HG02840 (cell line): ENCODE measurements around the gene OR2S2.

Experiments
- ATAC-seq: cut with Tn5 transposase; IDR thresholded peaks from one replicate; pipeline ENCODE4 v1.9.1; 2021; ENCODE audit warnings: mild to moderate bottlenecking, moderate library complexity, moderate number of reproducible peaks; ENCODE audit not compliant: unreplicated experiment, low FRiP score

Gene OR2S2

DNA sequence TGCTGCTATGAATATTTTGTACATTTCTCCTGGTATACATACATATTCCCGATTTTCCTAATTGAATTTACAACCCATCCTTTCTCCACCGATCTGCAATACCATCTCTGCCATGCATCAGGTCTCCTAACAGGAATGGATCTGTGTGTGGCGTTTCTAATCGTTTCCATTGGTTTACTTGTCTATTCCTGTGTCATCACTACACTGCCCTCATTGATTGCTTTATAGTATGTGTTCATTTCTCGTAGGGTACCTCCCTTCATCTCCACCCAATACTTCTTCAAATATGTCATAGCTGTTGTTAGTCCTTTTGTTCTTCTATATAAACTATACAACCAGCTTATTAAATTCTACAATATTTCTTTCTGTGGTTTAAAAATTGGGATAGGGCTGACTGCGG is 7.1 kb upstream of the OR2S2 start:
- no peak for ATAC-seq

DNA sequence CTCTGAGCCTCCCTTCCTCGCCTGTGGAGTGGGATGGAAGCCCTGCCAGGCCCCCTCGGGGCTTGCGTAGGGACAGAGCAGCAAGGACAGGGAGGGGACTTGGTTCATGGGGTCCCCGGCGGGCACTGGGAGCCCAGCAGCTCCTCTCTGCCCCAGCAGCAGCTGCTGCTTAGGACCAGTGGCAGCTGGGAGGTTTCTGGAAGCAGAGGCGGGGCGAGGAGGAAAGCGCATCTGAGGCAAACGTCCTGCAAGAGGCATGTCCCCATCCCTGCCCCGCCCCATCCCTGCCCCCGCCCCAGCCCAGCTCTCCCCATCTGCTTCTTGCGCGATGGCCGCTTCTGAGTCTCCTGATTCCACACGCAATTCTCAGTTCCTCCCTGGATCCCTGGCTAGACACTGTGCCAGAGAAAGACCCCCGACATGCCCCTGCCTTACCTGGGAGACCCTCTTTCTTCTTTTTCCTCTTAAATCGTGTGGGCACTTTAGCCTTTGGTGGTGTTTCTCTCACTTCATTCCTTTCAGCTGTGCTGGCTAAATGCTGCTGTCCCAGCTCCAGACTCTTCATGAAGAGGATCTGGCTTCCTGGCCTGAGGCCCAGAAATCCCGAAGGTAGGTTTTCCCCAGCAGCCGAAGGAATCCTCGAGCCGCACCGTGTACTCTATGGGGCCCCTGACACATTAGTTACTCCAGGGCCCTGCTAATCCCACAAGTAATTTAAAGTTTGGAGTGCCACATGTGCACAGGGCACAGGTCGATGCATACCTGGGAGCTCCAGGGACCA is 4.4 kb upstream of the OR2S2 start:
- ATAC-seq: no peak

DNA sequence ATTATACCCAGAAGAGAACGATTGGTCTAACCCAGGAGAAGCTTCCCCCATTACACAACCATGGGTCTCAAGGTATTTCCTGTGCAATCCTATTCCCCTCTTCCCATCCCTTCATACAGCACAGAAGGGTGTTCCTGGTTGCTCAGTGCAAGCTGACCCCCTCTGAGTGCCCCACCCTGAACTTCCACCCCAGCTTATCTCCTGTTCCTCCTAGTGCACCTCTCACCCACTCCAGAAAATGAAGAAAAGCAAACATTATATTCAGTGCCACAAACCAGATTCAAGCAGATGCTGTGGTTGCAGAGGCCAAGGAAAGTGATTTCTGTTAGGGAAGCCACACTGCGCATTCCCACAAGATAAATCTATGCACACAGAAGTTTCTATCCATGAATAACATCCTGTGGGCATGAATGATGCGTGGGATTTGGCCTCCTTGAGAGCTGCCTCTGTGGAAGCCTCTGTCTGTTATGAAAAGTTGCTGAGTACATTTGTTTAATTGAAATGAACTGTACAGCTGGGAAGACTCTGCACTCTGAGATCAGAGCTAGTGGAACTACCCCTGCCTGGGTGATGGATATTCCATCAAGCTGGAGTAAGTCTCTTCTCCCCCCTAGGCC is 2.2 kb upstream of the OR2S2 start:
- no peak for ATAC-seq

DNA sequence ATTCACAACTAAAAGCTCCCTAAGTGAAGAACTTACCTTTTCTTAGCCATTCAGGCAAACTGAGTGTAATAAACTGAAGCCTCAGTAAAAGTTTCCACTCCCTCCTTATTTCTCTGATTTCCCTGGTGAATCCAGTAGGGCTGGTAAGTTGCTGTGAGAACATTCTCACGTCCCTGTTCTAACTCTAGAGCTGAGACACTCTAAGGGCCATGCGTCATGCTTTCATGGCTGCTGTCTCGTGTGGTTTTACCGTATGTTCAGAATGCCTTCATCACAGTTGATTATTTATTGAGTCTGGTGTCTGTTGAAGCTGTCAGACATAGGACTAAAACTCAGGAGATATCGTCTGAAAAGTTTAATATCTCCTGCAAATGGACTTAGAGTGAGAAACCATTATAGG is 1.3 kb downstream of the OR2S2 start:
- no peak for ATAC-seq

DNA sequence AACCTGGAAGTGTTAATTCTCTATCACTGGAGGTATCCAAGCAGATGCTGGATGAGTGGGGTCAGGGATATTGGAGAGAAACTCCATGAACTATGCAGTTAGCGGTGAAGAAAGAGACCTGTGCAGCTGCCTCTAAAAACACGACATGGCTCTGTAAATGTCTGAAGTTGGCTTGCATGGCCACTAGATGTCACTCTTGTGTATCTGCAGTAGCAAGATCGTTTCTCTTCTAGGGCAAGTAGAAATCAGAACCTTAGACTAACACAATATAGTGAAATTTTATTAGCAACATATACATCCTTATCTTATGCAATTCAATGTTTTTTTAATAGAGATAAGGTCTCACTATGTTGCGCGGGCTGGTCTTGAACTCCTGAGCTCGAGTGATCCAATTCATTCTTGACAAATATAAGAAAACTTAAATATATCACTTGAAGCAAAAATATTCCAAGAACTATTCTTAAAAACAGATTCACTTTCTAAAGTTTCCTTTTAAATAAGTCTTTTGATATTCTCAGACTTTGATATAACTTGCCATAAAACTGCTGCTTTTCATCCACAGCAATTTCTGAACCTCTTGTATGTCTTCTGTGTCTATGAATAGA is 2.9 kb downstream of the OR2S2 start:
- no peak for ATAC-seq

DNA sequence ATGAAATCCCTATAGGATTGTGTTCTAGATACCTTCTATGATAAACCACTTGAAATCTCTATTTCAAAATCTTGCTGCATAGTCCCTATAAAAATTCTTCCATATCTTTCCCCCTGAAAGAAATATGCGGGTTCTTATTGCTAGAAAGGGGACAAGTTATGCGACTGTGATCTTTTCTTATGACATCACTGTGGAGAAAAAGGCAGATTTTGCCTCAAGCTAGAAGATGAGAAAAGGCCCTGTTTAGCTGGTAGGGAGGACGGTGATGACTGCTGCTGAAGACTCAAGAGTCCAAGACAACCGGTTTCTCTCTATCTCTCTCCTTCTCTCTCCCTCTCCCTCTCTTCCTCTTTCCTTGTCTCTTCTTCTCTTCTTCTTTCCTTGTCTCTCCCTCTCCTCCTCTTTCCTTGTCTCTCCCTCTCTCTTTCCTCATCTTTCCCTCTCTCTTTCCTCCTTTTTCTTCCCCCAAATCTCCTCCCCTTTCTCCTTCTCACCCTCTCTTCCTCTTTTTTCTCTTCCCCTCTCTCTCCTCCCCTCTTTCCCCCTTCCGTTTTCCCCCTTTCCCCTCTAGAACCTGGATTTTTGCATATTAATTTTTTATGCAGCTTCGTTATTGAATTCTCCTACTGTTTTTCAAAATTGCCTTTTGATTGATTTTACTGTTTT is 5.3 kb downstream of the OR2S2 start:
- ATAC-seq: no peak

DNA sequence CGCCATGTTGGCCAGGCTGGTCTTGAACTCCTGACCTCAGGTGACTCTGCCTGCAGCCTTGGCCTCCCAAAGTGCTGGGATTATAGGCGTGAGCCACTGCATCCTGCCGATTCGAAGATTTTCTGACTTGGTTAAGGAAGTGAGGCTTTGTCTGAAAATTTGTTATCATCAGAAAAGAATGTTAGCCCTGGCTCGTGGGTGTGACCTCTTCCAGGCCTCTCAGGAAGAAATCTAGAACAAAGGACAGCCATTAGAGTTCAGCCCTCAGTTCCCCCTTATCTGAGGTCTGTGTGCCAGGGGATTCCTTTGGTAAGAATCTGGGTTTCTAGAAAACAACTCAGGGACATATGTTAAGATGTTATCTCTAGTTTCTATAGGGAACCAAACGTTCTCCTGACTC is 6.2 kb downstream of the OR2S2 start:
- no peak for ATAC-seq

DNA sequence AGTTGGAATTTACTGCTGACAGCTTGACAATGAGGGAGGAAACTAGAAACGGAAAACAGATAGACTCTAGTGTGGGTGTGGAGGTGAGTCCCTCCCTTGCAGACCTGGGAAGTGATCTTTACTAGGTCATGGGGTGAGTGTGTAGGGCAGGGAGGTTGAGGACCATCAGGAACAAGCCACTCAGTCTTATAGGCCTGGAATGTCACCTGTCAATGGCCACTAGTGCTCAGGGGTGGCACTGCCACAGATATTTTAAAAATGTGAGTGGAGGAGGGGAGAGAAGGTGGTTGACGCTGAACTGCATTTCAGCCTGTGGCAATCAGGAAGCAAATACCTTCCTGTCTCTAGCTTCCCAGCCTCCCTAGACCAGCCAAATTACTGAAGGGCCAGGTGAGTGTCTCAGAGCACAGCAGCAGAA is 9.0 kb downstream of the OR2S2 start:
- no peak for ATAC-seq

DNA sequence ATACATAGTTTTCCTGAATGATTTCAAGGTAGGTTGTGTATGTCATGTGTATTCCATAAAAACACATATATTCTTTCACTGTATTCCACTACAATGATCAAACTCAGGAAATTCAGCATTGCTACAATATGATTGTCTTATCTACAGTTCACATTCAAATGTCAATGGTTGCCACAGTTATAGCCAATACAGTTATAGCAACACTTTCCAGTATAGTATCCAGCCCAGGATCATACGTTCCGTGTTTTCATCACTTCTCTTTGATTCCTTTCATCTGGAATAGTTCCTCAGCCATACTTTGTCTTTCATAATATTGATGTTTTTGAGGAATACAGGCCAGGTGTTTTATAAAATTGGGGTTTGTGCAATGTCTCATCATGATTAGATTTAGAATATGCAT is 9.5 kb downstream of the OR2S2 start:
- ATAC-seq: no peak

DNA sequence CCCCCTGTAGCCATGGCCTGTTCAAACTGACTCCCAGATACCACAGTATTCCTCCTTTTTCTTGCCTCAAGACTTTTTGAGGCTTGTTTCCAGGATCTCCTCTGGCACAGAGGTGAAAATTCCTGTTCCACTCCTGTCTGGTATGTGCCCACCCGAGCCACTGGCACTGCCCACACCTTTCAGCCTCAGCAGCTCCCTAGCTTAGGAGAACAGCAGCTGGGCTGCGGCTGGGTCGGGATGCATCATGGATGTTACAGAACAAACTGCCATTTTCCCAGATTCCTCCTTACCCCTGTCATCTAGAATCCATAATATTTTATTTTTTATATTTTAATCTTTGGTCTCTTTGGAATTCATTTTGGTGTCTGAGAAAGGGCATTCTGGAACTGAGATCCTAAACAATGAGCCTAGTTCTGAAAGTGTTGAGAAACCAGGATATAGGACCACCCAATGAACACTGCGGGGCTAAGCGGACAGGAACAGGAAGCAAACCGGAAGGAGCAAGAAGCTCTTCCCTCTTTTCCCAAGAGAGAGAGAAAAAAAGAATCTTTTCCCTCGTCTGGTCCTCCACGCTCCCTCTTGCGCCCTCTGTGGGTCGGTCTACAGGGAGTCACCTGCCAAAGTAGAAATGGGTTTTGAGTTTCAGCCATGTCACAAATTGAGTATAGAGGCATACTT is 12.5 kb downstream of the OR2S2 start:
- no peak for ATAC-seq

DNA sequence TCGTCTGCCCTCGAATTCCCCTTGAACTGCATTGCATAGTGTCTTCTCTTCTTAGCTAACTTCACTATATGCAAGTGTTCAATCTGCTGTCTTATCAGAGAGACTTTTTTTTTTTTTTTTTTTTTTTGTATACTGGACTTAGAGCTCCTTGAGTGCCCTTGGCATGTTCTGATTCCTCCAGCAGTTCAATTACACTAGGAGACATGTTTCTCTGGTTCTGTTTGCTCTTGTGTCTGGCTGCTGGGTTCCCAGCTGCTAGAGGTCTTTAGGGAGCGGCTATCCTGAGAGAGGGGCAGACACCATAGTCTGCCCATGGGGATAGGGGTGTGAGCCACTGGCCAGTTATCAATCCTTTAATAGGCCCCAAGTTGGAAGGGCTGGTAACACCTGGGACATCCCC is 13.1 kb downstream of the OR2S2 start:
- ATAC-seq: no peak

DNA sequence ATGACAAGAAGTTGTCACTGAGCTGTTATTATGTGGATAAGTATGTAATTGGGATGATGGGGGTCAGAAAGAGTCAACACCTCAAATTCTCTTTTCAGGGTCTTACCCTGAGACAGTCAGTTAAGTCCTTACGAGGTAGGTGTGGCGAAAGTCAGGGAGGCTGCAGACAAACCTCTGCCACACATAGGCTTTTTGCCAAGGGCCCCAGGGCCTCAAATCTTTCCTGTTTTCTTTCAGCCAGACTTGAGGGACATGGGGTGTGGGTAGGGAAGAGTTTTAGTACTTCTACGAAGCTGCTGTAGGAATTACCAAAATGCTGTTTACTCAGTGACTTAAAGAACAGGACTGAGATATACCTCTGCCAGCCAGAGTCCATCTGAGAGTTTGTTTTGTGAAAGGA is 13.8 kb downstream of the OR2S2 start:
- no peak for ATAC-seq

DNA sequence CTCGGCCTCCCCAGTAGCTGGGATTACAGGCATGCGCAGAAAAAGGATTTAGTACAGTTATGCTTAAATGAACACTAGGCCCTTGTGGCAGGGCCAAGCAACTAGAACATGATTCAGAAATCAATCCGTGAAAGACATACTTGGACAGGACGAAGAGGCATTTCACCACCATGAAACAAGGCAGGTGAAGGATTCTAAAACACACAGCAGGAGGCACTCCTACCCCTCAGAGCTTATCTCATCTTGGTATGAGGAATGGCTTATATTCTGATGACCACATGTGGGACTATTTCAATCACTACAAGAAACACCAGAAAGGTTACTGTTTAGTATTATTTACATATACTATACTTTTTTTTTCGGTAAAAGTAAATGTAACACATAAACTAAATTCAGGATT is 15.7 kb downstream of the OR2S2 start:
- ATAC-seq: no peak

DNA sequence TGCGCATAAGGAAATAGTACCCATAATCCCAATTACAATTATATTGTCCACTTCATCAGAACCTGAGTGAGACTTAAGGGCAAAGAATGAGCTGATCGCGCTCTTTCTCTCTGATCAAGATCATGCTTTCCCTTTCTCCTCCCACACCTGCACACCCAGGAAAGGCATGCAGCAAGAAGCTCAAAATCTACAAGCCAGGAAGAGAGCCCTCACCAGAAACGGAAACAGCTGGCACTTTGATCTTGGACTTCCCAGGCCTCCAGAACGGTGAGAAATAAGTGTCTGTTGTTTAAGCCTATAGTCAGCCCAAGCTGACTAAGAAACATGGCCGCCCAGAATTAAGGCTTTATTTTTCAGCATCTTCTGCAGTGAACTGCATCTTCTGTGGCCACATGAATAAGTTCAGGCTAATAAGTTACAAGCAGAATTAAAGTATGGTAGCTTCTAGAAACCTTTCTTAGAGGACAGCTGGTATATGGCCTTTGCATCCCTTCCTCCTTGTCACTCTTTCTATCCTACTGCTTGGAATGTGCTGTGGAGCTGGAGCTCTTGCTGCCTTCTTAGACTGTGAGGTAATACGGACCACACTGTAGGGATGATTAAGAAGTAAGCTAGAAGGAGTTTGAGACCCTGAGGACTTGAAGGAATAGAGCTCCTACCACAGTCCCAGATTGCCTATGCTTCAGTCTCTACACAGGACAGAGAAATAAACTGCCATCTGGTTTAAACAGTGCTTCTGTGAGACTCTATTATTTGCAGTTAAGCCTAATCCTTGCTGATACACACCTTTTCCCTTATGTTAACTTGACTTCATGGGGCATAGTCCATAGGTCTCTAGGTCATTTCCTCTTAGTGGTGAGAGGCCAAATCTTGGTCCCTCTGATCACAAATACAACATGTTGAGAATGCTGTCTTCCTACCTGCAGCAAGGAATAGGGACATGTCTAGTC is 17.2 kb downstream of the OR2S2 start:
- no peak for ATAC-seq

DNA sequence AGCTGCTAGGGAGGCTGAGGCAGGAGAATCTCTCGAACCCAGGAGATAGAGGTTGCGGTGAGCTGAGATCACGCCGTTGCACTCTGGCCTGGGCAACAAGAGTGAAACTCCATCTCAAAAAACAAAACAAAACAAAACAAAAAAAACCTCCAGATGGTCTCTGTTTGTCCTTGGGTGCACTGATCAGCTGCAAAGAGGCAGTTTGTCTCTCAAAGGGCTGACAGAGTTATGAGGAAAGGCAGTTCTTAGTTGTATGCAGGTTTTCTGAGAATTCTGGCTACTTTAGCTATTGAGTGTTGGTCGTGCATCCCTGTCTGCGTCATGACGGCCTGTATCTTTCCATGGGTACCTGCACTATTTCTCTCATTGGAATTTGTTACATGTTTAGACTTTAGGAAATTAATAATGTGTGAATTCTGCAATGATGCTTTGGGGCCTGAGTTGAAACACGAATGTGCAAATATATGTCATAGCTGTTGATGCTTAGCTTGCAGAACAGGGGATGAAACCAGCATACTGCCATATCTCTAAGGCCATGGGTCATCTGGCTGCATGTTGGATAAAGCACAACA is 18.2 kb downstream of the OR2S2 start:
- no peak for ATAC-seq

DNA sequence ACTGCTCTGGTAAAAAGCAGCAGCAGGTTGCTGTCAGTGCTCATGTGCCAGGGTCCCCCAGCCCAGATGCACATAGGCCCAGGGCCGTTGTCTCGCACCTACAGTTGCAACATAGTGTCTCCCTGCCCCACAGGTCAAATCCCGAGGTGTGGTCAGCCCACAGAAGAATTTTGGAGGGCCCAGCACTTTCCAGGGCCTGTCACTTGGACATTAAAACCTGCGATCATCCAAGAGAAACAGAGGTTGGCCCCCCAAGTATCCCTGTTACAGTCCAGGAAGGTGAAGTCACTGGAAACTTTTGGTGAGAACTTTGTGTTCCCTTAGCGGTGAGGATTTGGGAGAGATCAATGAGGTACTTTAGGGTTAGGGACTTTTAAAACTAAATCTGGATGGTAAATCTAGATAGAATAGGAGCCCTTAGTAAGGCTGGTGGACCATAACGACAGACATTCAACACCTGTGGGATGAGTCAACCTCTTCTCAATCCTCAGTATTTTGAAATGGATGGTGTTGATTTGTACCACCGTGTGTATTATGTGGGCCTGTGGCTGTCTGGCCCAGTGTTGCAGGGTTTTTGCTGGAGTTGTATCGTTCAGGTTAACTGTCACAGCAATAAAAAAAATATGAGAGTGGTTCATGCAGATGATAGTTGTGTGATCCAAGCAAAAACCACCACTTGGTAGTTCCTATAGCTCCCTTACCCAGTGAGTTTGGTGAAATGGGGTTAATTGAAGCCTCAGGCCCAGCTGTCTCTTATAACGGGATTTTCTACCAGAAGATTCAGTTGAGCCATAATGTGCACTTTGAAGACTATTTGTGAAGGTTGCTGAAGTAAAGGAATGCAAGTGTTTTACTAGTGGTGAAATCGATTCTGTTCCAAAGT is 19.2 kb downstream of the OR2S2 start:
- no peak for ATAC-seq

DNA sequence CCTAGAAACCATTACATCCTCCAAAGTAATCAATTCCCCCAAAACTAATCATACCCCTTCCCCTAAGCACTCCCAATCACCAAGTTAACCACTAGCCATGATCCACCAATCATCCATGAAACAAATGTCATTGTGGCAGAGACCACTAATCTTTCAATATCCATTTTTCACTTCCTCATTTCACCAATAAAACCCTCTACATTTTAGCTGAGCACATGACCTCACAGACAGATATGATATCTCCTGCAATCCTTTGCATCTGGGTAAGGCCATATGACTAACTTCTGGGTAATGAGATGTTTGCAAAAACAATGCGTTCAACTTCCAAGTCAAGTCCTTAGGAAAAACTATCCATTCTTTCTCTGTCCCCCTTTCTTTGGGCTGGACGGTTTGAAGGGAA is 20.7 kb downstream of the OR2S2 start:
- no peak for ATAC-seq

DNA sequence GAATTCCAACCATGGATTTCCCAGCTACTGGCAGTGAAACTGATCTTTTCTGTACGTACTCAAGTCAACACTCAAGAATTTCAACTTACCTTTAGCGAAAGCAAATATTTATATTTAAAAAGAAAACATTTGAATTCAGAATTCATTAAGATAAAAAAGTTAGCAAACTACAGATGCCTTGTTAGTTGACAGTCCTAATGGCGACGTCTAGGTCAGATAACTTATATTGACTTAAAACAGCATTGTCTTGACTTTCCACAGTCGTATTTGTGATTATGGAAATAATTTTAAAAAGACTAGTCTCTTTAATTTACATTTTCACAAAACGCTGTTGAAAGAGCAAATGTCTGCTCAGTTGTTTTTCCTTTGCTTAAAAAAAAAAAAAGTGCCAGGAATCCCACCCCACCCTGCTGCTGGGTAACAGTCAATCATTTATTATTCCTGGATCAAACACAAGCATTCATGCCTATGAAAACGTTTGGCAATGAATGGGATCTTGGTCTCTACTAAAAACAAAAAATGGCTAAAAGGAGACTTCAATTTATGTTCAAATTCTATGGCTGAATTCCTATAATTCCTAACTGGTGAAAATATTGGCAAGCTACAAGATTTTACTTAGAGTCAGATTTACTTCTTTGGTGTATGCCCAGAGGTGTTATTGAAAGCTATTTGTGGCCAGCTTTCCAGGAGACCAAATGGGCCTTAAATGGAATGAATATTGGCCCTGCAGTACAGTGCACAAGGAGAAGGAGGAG is 22.0 kb downstream of the OR2S2 start:
- no peak for ATAC-seq
